ENCODE results near the gene SAP25.
A peak's percentile ranks its signal among the peaks of the same experiment; 100 is the strongest.

The SAP25 gene

DNA sequence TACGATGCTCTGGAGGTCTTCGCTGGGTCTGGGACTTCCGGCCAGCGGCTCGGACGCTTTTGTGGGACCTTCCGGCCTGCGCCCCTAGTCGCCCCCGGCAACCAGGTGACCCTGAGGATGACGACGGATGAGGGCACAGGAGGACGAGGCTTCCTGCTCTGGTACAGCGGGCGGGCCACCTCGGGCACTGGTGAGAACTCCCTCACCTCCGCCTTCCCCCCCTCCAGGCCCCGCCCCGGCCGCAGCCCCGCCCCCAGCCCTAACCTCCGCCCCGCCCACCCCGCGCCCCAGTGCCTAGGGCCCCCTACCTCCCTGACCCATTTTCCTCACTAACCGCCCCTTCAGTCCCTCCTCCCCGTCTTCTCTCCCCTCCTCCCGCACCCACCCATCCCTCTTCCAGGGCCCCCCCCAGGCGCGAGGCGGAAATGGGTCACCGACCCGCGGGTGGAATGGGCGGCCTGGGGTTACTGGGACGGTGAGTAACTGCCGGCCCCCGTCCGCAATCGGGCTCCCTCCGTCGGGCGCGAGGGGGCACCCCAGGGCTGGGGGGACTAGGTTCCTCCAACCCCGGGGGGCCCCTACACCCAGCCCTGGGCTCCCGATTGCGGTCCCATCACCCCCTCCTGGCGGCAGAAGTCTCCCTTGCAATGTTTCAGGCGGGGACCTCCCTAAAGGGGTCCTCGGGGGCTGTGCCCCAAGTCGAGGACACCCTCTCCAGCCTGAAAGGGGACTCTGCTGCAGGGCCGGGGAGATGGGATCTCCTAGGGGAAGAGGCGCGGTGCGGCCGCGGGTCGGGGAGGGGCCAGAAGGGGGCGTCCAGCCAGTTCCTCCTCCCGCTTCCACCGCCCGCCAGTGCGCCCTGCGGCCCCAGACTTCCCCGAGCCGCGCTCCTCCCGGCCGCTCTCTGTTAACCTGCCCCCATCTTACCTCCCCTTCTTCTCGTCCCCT lies 30.6 kb upstream of the SAP25 start:
- DNase-seq (ENCODE audit: low read depth), result no peak
- H3K4me3 ChIP-seq (ENCODE audit: low read depth, low read length), result peak overlapping the region; percentile 67
- TF ChIP-seq, protein P1, sequence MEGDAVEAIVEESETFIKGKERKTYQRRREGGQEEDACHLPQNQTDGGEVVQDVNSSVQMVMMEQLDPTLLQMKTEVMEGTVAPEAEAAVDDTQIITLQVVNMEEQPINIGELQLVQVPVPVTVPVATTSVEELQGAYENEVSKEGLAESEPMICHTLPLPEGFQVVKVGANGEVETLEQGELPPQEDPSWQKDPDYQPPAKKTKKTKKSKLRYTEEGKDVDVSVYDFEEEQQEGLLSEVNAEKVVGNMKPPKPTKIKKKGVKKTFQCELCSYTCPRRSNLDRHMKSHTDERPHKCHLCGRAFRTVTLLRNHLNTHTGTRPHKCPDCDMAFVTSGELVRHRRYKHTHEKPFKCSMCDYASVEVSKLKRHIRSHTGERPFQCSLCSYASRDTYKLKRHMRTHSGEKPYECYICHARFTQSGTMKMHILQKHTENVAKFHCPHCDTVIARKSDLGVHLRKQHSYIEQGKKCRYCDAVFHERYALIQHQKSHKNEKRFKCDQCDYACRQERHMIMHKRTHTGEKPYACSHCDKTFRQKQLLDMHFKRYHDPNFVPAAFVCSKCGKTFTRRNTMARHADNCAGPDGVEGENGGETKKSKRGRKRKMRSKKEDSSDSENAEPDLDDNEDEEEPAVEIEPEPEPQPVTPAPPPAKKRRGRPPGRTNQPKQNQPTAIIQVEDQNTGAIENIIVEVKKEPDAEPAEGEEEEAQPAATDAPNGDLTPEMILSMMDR (IDR thresholded peaks at IDR 0.05; ENCODE audit: low read depth, low read length, missing control alignments), result peak; percentile 44

DNA sequence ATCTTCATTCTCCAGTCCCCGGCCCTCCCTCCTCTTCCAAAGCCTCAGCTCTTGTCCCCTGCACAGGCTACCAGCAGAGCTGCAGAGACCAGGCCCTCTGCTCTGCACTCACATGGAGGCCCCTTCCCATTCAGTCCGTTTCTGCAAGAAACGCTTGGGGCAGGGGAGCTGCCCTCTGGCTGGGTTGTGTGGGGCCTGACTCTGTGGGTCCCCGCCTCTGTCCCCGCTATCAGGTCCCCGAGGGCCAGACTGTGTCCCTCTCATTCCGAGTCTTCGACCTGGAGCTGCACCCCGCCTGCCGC lies 30.0 kb upstream of the SAP25 start:
- TF ChIP-seq, protein P1 (IDR thresholded peaks at IDR 0.05; ENCODE audit: low read depth, low read length, missing control alignments), result no peak
- DNase-seq (ENCODE audit: low read depth), result no peak
- peak overlapping the region; percentile 35 for H3K4me3 ChIP-seq (ENCODE audit: low read depth, low read length)

DNA sequence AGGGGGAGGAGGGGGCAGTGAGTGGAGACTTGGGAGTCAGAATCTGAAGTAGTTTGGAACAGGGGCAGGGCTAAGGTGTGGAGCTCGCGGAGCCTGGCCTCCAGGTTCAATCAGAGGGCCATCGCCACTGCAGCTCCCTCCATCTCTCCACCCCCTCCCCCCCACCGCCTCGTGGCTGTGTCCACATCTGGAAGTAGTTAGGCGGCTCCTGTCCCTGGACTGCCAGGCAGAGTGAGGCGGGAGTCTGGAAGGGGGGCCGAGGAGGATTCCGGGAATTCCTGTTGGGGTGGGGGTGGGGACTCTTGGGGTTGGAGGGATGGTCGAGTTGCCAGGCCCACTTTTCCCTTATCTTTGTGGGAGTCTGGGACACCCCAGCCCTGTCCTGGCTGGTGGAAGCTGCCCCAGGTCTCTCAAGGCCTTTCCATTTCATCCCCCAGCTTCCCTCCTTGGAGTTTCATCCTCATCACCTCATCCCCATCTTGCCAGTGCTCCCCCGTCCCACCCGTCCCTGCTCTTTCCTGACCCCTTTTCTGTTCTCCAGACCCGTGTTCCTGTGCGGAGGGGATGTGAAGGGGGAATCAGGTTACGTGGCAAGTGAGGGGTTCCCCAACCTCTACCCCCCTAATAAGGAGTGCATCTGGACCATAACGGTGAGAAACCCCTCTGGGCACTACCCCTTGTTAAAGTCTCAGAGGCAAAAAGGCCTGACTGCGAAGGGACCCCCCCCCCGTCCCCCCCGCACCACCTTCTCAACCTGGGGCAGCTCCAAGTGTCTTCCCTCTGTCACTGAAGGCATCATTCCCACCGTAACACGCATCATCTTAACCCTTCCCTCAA lies 29.4 kb upstream of the SAP25 start:
- TF ChIP-seq, protein P1 (IDR thresholded peaks at IDR 0.05; ENCODE audit: low read depth, low read length, missing control alignments), result no peak
- H3K4me3 ChIP-seq (ENCODE audit: low read depth, low read length), result no peak overlapping the region
- no peak for DNase-seq (ENCODE audit: low read depth)

DNA sequence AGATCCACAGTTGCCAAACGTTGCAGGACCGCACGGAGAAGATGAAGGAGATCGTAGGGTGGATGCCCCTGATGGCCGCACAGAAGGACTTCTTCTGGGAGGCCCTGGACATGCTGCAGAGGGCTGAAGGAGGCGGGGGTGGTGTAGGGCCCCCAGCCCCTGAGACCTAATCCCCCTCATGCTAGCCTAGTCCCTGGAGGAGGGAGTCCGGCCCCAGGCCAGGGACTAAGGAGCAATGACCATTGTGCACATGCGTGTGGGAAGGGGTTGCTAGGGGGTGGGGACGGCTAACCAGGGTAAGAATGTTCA lies 27.0 kb upstream of the SAP25 start:
- TF ChIP-seq, protein P1 (IDR thresholded peaks at IDR 0.05; ENCODE audit: low read depth, low read length, missing control alignments), result no peak
- no peak for DNase-seq (ENCODE audit: low read depth)
- no peak overlapping the region for H3K4me3 ChIP-seq (ENCODE audit: low read depth, low read length)

DNA sequence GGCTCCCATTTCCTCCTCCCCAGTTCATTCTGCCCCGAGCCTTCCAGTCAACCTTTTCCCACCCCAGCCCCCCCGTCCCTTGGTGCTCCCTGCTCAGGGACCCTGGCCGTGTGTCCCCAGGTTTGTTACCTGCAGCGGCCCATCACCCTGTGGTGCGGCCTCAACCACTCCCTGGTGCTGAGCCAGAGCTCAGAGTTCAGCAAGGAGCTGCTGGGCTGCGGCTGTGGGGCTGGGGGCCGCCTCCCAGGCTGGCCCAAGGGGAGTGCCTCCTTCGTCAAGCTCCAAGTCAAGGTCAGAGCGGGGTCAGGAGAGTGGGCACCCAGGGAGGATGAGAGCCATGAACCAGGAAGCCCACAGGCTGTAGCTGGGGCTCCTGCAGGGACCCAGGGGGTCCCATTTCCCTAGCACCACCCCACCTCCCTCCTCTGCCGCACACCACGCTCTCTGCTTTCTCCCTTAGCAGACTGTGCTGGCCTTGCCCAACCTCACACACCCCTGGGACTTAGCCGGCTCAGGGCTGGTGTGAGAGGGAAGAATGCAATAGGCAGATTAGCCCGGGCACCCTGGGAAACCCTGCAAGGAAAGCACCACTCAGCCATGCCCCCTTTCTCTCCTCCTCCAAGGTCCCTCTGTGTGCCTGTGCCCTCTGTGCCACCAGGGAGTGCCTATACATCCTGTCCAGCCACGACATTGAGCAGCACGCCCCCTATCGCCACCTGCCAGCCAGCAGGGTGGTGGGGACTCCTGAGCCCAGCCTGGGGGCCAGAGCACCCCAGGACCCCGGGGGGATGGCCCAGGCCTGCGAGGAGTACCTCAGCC lies 26.4 kb upstream of the SAP25 start:
- TF ChIP-seq, protein P1 (IDR thresholded peaks at IDR 0.05; ENCODE audit: low read depth, low read length, missing control alignments), result peak; percentile 33
- no peak for DNase-seq (ENCODE audit: low read depth)
- H3K4me3 ChIP-seq (ENCODE audit: low read depth, low read length), result no peak overlapping the region

DNA sequence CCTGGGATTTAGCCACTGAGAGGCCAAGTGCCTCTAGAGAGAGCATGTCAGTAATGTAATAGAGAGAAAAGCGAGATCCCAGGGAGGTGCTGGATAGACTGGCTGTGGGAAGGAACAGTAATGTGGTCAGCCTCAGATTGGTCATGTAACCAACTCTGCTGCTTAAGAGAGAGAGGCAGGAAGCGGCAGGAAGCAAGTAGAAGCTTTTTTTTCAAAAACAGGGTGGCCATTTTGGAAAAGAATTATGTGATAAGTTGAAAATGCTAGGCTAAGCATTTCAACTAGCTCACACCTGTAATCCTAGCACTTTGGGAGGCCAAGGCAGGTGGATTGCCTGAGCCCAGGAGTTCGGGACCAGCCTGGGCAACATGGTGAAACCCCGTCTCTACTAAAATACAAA lies 24.7 kb upstream of the SAP25 start:
- TF ChIP-seq, protein P1 (IDR thresholded peaks at IDR 0.05; ENCODE audit: low read depth, low read length, missing control alignments), result no peak
- no peak for DNase-seq (ENCODE audit: low read depth)
- no peak overlapping the region for H3K4me3 ChIP-seq (ENCODE audit: low read depth, low read length)

Measured in GM12864 (cell line).